SKM-1 (cell line): ENCODE data around the gene URI1.

Source experiments
- DNase-seq: peaks from one replicate; lab custom pipeline; 2025; ENCODE audit not compliant: unreplicated experiment; lab: John Stamatoyannopoulos, UW

The URI1 gene

DNA sequence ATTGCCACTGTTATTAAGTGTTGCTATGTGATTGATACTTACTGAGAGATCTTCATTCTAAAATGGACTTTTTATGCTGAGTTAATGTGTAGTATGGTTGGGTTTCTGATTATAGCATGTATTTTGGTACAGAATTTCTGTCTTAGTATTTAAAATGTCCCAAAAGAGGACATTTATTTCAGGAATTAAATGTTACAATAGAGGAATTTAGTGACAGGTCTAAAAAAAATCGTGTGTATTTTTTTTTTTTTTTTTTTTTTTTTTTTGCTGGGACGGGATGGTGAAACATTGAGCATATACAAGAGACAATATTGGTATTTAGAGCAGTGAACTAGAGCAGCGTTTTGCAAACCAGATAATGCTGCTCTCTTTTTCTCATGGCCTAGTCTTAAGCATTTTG, 27.9 kb downstream of the URI1 start:
- DNase-seq: no peak

- DNase-seq: no peak
Observed at GRCh38 chr19:29971002-29971401, 29.0 kb downstream of the URI1 start.

GRCh38 chr19:29971648-29972047, 29.6 kb downstream of the URI1 start:
- DNase-seq: no peak

GRCh38 chr19:29974701-29975100, 32.7 kb downstream of the URI1 start:
- no peak for DNase-seq

GRCh38 chr19:29976151-29976943, 34.3 kb downstream of the URI1 start:
- no peak for DNase-seq

GRCh38 chr19:29978080-29978479, 36.0 kb downstream of the URI1 start:
- DNase-seq: no peak

GRCh38 chr19:29983568-29983967, 41.5 kb downstream of the URI1 start:
- DNase-seq: no peak

- no peak for DNase-seq
Observed at GRCh38 chr19:29985196-29985595, 43.2 kb downstream of the URI1 start.

- DNase-seq: no peak
Observed at GRCh38 chr19:29988351-29988750, 46.3 kb downstream of the URI1 start.

DNA sequence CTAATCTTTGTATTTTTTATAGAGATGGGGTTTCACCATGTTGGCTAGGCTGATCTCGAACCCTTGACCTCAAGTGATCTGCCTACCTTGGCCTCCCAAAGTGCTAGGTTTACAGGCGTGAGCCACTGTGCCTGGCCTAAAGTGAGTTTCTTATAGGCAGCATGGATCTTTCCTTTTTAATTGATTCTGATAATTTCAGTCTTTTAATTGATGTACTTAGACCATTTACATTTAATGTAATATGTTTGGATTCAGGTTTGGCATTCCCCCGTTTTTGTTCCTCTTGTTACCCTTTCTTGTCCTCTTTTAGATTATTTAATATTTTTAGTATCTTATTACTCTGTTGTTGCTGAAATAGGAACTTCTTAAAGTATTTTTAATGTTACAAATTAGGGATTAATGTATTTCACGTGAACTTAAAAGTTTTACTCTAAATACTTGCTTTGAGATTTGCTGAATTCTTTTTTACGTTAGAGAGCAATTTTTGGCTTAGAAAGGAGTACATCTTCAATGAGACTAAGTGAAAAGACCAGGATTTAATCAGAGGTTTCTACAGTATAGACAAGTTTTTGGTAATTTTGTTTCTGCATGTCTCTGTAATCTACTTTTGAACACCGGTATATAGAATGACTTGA, 50.3 kb downstream of the URI1 start:
- no peak for DNase-seq

DNA sequence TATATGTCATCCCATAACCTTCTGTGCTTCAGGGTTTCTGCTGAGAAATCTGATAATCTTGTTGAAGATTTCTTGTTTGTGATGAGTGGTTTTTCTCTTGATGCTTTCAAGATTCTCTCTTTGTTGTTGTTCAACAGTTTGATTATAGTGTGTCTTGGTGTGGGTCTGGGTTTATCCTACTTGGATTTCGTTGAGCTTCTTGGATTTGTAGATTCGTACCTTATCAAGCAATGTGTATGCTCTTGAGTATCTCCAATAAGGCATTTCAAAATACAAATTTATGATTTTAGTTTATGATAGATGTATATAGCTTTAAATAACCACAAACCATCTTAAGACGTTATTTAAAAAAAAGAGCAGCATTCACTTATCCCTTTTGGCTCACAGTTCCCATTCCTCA, 57.5 kb downstream of the URI1 start:
- DNase-seq: no peak

GRCh38 chr19:30000862-30001261, 58.8 kb downstream of the URI1 start:
- DNase-seq: no peak

- no peak for DNase-seq
Observed at GRCh38 chr19:30001301-30001700, 59.3 kb downstream of the URI1 start.

DNA sequence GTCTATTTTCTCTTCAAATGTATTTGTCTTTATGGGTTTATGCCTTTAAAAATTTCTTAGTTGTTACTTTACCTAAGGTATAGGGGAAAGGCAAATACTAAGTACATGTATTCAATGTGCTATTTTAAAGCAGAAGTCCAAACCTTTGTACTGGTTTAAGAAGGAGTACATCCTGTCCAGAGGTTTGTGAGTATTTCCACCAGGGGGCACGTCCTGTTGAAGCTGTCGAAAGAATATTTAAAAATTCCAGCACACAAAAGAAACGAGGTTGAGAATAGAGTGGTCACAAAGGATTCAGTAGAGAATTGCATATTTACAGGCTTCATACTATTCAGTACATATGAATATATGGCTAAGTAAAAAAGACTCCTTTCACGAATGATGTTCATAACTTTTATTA, 59.8 kb downstream of the URI1 start:
- no peak for DNase-seq

DNA sequence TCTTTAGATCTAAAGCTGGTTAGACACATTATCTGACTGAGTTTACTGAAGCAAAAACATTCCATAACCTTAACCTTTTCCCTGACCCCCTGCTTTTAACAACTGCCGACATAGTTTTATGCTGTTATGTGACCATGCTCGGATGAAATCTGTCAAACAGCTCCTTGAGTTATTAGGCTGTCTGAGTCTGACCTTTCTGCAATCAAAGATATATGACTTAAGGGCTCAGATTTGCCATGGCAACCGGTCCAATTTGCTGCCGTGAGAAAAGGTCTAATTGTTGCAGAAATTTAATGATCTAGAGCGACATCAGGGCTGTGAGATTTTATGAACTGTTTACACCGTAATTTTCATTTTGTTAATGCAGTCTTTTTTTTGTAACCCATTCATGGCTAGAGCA, 61.8 kb downstream of the URI1 start:
- DNase-seq: no peak

- DNase-seq: no peak
Observed at GRCh38 chr19:30004403-30004802, 62.4 kb downstream of the URI1 start.

GRCh38 chr19:30006207-30006606, 64.2 kb downstream of the URI1 start:
- no peak for DNase-seq

GRCh38 chr19:30008169-30008568, 66.1 kb downstream of the URI1 start:
- no peak for DNase-seq

DNA sequence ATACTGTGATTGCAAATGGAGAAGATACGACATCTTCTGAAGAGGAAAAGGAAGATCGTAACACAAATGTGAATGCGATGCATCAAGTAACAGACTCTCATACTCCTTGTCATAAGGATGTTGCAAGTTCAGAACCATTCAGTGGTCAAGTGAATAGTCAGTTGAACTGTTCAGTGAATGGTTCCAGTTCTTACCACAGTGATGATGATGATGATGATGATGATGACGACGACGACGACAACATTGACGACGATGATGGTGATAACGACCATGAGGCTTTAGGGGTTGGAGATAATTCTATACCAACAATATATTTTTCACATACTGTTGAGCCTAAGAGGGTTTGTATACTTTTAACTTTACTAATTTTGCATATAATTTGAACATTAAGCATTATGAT, 67.0 kb downstream of the URI1 start:
- DNase-seq: no peak

DNA sequence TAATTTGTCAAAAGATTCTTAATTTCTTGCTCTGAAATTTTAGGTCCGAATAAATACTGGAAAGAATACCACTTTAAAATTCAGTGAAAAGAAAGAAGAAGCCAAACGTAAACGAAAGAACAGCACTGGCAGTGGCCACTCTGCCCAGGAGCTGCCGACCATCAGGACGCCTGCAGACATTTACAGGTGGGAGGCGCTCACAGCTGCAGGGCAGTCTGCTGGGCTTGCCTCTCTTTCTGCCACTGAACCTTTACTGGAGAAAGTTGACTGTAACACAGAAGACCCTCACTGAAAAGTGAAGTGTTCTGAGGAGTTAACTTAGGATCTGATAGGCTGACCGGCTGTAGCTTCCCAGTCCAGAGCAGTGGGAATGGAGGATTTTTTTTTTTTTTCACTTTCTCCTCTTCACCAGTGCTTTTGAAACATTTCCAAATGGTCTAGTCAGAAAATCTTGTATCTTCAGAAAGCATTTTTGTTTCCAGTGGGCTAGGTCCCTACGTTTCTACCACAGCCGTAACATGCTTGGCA, 69.1 kb downstream of the URI1 start:
- DNase-seq: no peak

GRCh38 chr19:30014770-30015169, 72.7 kb downstream of the URI1 start:
- no peak for DNase-seq

DNA sequence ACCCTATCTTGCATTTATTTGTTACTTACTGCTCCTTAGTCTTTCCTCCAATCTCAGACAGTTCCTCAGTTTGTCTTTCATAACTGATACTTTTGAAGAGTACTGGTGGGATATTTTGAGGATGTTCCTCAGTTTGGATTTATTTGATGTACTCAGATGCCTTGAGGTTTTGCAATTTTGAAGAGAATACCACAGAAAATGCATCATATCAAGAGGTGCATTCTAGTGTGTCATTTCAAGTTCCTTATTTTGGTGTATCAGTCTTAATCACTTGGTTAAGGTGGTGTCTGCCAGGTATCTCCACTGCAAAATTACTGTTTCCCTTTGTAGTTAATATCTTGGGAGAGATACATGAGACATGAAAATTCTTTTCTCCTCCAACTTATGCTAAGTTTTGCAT, 75.1 kb downstream of the URI1 start:
- no peak for DNase-seq

- no peak for DNase-seq
Observed at GRCh38 chr19:30020189-30020588, 78.2 kb downstream of the URI1 start.
